Measurements from ENCODE around the gene SPTBN5. TPM values are rescaled to one million over a fixed set of nuclear protein-coding genes. Genes with fewer than 3 reads are reported as not detected.

Gene SPTBN5
- total RNA-seq, 1 experiment from 2014 or later: 3.2 TPM

- intact Hi-C loops (cut with micrococcal nuclease; ENCODE audit: unreplicated experiment): no loop called here
- ChIA-PET CTCF (no interaction called here), POLR2A (ENCODE audit: low non-redundant PET) (no interaction called here)
- Histone ChIP-seq H3K4me3 (ENCODE audit: low read depth, low read length, poor library complexity, severe bottlenecking) (no peak overlapping the region), H3K36me3 (ENCODE audit: insufficient read depth, low read length, poor library complexity, severe bottlenecking) (no peaks in the 10 kb centered on the region), H3K4me1 (ENCODE audit: insufficient read depth, low read length, poor library complexity, severe bottlenecking) (no peaks in the 10 kb centered on the region), H3K27me3 (replicated peaks; ENCODE audit: insufficient read depth, low read depth, low read length, poor library complexity) (no peaks in the 10 kb centered on the region), H3K27ac (ENCODE audit: low read depth, low read length, poor library complexity, severe bottlenecking) (no peak overlapping the region), H3K9me3 (ENCODE audit: low read depth, low read length, poor library complexity, severe bottlenecking) (no peaks in the 10 kb centered on the region)
- BruUV-seq (replicated peaks): no TSS peak
- TF ChIP-seq EZH2 (IDR thresholded peaks at IDR 0.05; ENCODE audit: borderline replicate concordance, low read depth, low read length, poor library complexity, severe bottlenecking) (no peak), CTCF (conservative IDR thresholded peaks at IDR 0.05; ENCODE audit: low read depth, low read length) (no peak)
- DNase-seq (ENCODE audit: low spot score): no peak
Measured at GRCh38 chr15:41877631-41878354, 16.1 kb downstream of the SPTBN5 start.

- Histone ChIP-seq H3K9me3 (ENCODE audit: low read depth, low read length, poor library complexity, severe bottlenecking) (no peaks in the 10 kb centered on the region), H3K36me3 (ENCODE audit: insufficient read depth, low read length, poor library complexity, severe bottlenecking) (no peaks in the 10 kb centered on the region), H3K27me3 (replicated peaks; ENCODE audit: insufficient read depth, low read depth, low read length, poor library complexity) (no peaks in the 10 kb centered on the region), H3K27ac (ENCODE audit: low read depth, low read length, poor library complexity, severe bottlenecking) (no peak overlapping the region), H3K4me1 (ENCODE audit: insufficient read depth, low read length, poor library complexity, severe bottlenecking) (no peaks in the 10 kb centered on the region), H3K4me3 (ENCODE audit: low read depth, low read length, poor library complexity, severe bottlenecking) (no peak overlapping the region)
- TF ChIP-seq CTCF (conservative IDR thresholded peaks at IDR 0.05; ENCODE audit: low read depth, low read length) (no peak), EZH2 (IDR thresholded peaks at IDR 0.05; ENCODE audit: borderline replicate concordance, low read depth, low read length, poor library complexity, severe bottlenecking) (no peak)
- ChIA-PET POLR2A (ENCODE audit: low non-redundant PET) (no interaction called here), CTCF (no interaction called here)
- DNase-seq (ENCODE audit: low spot score): no peak
- no TSS peak for BruUV-seq (replicated peaks)
- intact Hi-C loops (cut with micrococcal nuclease; ENCODE audit: unreplicated experiment): no loop called here
Measured at GRCh38 chr15:41876689-41877088, 17.2 kb downstream of the SPTBN5 start.

GRCh38 chr15:41876007-41876406 is 17.8 kb downstream of the SPTBN5 start:
- Histone ChIP-seq H3K27me3 (replicated peaks; ENCODE audit: insufficient read depth, low read depth, low read length, poor library complexity) (no peaks in the 10 kb centered on the region), H3K9me3 (ENCODE audit: low read depth, low read length, poor library complexity, severe bottlenecking) (no peaks in the 10 kb centered on the region), H3K4me3 (ENCODE audit: low read depth, low read length, poor library complexity, severe bottlenecking) (no peak overlapping the region), H3K36me3 (ENCODE audit: insufficient read depth, low read length, poor library complexity, severe bottlenecking) (no peaks in the 10 kb centered on the region), H3K4me1 (ENCODE audit: insufficient read depth, low read length, poor library complexity, severe bottlenecking) (no peaks in the 10 kb centered on the region), H3K27ac (ENCODE audit: low read depth, low read length, poor library complexity, severe bottlenecking) (no peak overlapping the region)
- CTCF ChIA-PET: no interaction called here
- POLR2A ChIA-PET (ENCODE audit: low non-redundant PET): no interaction called here
- no peak for TF ChIP-seq CTCF (conservative IDR thresholded peaks at IDR 0.05; ENCODE audit: low read depth, low read length)
- TF ChIP-seq EZH2 (IDR thresholded peaks at IDR 0.05; ENCODE audit: borderline replicate concordance, low read depth, low read length, poor library complexity, severe bottlenecking): no peak
- intact Hi-C loops (cut with micrococcal nuclease; ENCODE audit: unreplicated experiment): no loop called here
- BruUV-seq (replicated peaks): no TSS peak
- no peak for DNase-seq (ENCODE audit: low spot score)

Data from A673 (cell line).